ENCODE data around the gene EPHA2.

EPHA2 gene

DNA sequence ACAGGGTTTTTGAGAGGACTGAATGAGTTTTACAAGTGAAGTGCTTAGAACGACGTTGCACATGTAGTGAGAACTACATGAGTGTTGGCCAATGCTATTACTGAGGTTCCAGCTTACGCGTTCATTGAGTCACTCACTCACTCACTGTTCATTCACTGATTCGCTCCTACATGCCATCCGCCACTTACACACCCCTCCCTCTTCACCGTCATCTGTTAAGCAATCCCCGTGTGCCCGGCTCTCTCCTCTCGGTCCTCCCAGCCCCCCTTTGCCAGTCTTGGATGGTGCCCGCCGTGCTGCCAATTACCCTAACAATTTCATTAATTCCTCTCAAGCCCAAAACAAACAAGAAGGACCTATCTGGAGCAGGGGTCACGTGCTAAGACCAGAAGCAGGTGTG, 27.3 kb upstream of the EPHA2 start:
- no peaks in the 10 kb centered on the region for H3K9me3 ChIP-seq (ENCODE audit: control insufficient read depth, insufficient read depth, low read depth, low read length)
- no peak overlapping the region for H3K27ac ChIP-seq (ENCODE audit: low read depth, low read length)
- H3K36me3 ChIP-seq (ENCODE audit: control insufficient read depth, insufficient read depth, low read length), result no peaks in the 10 kb centered on the region
- no peak overlapping the region for H3K4me3 ChIP-seq (ENCODE audit: low read depth, low read length)
- peaks cover 12% of the 10 kb centered on the region for H3K4me1 ChIP-seq (ENCODE audit: control insufficient read depth, insufficient read depth, low read length)
- no peak overlapping the region for H3K9ac ChIP-seq (ENCODE audit: low read length)
- H3K27me3 ChIP-seq (ENCODE audit: control insufficient read depth, insufficient read depth, low read length), result no peaks in the 10 kb centered on the region

DNA sequence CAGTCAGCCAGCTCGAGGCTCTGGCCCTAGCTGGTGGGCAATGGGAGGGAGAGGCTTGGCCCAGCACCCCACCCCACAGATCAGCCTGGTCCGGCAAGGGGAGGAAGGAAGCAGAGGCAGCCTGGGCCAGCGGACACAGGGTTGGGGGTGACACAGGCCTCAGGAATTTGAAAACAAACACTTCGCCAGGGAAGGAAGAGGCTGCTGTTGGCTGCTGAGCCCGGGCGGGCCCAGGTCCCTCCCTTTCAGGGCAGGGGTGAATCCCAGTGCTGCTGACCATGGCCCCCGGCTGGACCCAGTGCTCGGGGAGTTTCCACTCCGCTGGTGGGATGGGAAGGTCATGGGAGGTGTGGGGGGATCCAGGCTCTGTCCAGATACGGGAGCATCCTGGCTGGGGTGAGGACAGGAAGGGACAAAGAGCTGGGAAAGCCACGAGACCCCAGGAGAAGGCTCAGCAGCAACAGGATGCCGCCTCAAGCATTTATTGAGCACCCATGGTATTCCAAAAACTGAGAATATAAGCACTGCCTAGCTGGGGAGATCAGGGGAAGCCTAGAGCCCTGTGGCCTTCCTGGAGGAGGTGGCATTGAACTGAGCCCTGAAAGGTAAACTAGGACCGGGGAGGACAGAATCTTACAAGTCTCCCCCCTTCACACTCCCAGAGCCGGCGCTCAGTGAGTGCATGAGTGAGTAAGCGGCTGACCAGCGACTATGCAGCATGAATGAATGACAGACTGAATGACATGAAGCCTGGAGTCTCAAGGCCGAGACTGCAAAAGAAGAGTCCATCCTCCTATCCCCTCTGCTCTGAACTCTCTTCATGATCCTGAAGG, 26.2 kb upstream of the EPHA2 start:
- Histone ChIP-seq H3K4me1 (ENCODE audit: control insufficient read depth, insufficient read depth, low read length) (peaks cover 12% of the 10 kb centered on the region), H3K27me3 (ENCODE audit: control insufficient read depth, insufficient read depth, low read length) (no peaks in the 10 kb centered on the region), H3K9ac (ENCODE audit: low read length) (peak overlapping the region; percentile 64), H3K9me3 (ENCODE audit: control insufficient read depth, insufficient read depth, low read depth, low read length) (no peaks in the 10 kb centered on the region), H3K27ac (ENCODE audit: low read depth, low read length) (peak overlapping the region; percentile 83), H3K36me3 (ENCODE audit: control insufficient read depth, insufficient read depth, low read length) (no peaks in the 10 kb centered on the region), H3K4me3 (ENCODE audit: low read depth, low read length) (no peak overlapping the region)

DNA sequence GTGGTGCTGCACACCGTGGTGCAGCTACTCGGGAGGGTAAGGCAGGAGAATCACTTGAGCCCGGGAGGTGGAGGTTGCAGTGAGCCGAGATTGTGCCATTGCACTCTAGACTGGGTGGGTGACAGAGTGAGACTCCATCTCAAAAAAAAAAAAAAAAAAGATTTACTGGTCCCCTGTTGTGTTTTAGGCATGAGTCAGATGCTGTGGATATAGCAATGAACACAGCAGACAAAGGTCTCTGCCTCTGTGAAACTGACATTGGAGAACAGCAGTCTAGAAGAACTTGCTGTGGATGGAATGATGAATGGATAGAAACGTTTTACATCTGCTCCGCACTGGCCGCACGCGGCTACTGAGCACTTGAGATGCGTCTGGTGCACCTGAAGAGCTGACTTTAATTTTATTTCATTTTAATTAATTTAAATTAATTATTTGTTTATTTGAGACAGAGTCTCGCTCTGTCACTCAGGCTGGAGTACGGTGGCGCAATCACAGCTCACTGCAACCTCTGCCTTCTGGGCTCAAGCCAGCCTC, 24.5 kb upstream of the EPHA2 start:
- Histone ChIP-seq H3K4me3 (ENCODE audit: low read depth, low read length) (no peak overlapping the region), H3K36me3 (ENCODE audit: control insufficient read depth, insufficient read depth, low read length) (no peaks in the 10 kb centered on the region), H3K9ac (ENCODE audit: low read length) (no peak overlapping the region), H3K9me3 (ENCODE audit: control insufficient read depth, insufficient read depth, low read depth, low read length) (no peaks in the 10 kb centered on the region), H3K27me3 (ENCODE audit: control insufficient read depth, insufficient read depth, low read length) (no peaks in the 10 kb centered on the region), H3K27ac (ENCODE audit: low read depth, low read length) (no peak overlapping the region), H3K4me1 (ENCODE audit: control insufficient read depth, insufficient read depth, low read length) (peaks cover 24% of the 10 kb centered on the region)

DNA sequence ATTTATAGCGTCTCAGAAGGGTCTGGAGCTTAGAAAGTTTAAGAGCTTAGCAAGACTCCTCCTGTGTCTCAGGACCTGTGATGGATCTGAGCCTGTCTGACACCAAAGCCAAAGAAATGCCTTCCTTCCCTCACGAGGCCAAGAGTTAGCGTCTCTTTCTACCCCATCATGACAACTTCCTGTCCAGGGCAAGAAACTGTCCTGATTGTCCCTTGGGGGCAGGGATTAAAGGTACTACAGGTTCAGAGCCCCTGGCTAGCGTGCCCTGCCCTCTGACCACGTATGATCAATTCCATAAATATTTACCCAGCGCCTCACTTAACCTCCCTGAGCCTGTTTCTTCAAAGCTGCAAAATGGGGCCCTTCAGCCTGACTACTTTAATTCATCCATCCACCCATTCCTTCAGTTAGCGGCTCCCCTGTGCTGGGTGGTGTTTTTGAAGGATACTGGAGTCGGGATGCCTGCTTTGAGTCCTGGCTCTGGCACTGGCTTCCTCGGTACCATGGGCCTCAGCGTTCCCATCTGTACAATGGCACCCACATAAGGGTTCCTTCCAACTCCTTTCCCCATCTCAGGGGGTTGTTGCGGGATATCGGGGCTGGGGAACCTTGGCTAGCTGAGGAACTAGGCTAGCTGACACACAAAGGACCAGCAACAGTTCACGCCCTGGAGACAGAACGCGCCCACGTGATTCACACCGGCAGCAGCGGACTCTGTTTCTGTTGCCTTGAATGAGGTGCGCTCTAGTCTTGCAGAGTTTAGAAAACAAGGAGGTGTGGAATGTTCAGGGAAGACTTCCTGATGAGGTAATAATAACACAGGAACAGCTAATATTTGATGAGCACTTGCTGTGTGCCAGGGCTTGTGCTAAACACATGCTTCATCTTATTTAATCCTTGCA, 23.0 kb upstream of the EPHA2 start:
- Histone ChIP-seq H3K9me3 (ENCODE audit: control insufficient read depth, insufficient read depth, low read depth, low read length) (no peaks in the 10 kb centered on the region), H3K9ac (ENCODE audit: low read length) (no peak overlapping the region), H3K36me3 (ENCODE audit: control insufficient read depth, insufficient read depth, low read length) (no peaks in the 10 kb centered on the region), H3K27ac (ENCODE audit: low read depth, low read length) (no peak overlapping the region), H3K4me3 (ENCODE audit: low read depth, low read length) (no peak overlapping the region), H3K27me3 (ENCODE audit: control insufficient read depth, insufficient read depth, low read length) (no peaks in the 10 kb centered on the region), H3K4me1 (ENCODE audit: control insufficient read depth, insufficient read depth, low read length) (peaks cover 31% of the 10 kb centered on the region)

DNA sequence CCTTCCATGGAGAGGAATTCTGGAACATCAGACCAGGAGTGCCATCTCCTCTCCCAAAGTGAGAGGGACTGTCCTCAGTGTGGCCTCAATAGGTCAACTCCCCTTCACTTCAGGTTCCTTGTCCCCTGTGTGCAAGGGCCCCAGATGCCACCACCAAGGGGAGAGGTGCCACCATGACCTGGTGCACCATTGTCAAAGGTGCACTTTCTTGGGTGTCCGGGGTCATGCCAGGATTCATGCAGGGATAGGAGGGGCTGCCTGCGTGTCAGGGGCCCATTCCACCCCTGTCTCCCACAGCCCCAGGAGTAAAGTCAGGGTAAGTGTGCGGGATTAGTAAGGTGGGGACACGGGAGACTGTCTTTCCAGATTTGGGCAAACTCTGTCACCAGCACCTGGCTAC, 21.4 kb upstream of the EPHA2 start:
- Histone ChIP-seq H3K4me1 (ENCODE audit: control insufficient read depth, insufficient read depth, low read length) (peaks cover 39% of the 10 kb centered on the region), H3K27ac (ENCODE audit: low read depth, low read length) (no peak overlapping the region), H3K9ac (ENCODE audit: low read length) (no peak overlapping the region)

DNA sequence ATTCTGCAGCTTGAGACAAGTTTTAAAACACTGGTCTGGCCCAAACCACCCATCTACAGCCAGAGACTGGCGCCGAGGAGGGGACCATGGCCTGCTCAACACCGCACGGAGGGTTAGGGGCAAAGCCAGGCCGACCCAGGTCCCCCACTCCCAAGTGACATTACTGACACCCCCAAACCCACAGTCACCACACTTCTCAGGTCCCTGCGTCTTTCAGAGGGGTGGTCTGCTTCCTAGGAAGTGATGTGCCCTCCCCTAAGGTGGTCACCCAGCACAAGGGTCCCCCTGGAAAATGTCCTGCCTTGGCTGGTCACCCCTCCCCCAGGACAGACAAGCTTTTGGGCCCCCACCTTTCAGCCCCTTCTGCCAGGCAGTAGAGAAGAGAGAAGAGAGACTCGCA, 20.8 kb upstream of the EPHA2 start:
- H3K4me3 ChIP-seq (ENCODE audit: low read depth, low read length), result no peak overlapping the region
- no peak overlapping the region for H3K9ac ChIP-seq (ENCODE audit: low read length)
- no peaks in the 10 kb centered on the region for H3K36me3 ChIP-seq (ENCODE audit: control insufficient read depth, insufficient read depth, low read length)
- H3K27me3 ChIP-seq (ENCODE audit: control insufficient read depth, insufficient read depth, low read length), result no peaks in the 10 kb centered on the region
- H3K4me1 ChIP-seq (ENCODE audit: control insufficient read depth, insufficient read depth, low read length), result peaks cover 38% of the 10 kb centered on the region
- no peak overlapping the region for H3K27ac ChIP-seq (ENCODE audit: low read depth, low read length)
- H3K9me3 ChIP-seq (ENCODE audit: control insufficient read depth, insufficient read depth, low read depth, low read length), result no peaks in the 10 kb centered on the region

More for the DNA sequence above, 21.4 kb upstream of the EPHA2 start:
- H3K36me3 ChIP-seq (ENCODE audit: control insufficient read depth, insufficient read depth, low read length), result no peaks in the 10 kb centered on the region
- H3K9me3 ChIP-seq (ENCODE audit: control insufficient read depth, insufficient read depth, low read depth, low read length), result no peaks in the 10 kb centered on the region
- no peaks in the 10 kb centered on the region for H3K27me3 ChIP-seq (ENCODE audit: control insufficient read depth, insufficient read depth, low read length)
- H3K4me3 ChIP-seq (ENCODE audit: low read depth, low read length), result no peak overlapping the region

DNA sequence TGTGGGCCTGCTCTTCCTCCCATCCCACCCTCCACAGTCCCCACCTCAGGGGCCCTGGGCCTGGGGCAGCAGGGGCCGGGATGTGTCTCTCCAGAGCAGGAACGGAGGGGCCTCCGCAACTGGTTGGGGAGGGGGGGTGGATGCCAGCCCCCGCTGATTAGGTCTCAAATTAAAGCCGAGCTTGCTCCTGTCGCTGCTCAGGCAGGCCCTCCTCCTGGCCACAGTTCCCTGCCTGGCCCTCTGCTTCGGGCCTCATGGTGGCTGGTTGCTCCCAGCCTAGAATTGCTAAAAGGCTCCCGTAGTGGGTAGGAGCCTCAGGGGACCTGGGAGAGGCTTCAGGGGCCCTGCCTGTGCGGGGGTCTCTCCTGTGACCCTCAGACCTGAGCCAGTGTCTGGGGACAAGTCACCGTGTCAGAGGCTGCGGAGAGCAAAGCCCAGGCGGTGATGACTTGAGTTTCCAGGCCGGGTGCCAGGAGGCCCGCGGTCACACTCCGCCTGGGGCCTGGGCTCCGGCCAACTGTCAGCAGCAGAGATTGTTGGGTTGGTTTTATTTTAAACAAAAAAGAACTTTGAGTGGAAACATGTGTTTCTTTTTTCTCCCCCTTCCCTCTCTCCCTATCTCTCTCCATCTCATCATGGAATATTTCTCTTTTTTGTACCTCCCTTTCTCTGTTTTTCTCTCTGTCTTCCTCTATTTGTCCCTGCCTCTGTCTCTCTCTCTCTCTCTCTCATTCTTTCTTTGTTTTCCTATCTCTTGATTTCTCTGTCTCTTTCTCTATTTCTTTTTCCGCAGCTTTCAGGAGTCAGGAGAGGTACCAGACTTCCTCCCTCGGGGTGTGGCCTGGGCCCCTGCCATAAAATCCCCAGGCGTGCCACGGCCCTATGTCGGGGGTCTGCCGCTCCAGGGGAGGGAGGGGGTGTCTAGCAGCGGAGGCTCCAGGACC, 20.0 kb upstream of the EPHA2 start:
- Histone ChIP-seq H3K9ac (ENCODE audit: low read length) (no peak overlapping the region), H3K9me3 (ENCODE audit: control insufficient read depth, insufficient read depth, low read depth, low read length) (no peaks in the 10 kb centered on the region), H3K27me3 (ENCODE audit: control insufficient read depth, insufficient read depth, low read length) (no peaks in the 10 kb centered on the region), H3K4me1 (ENCODE audit: control insufficient read depth, insufficient read depth, low read length) (peaks cover 37% of the 10 kb centered on the region), H3K36me3 (ENCODE audit: control insufficient read depth, insufficient read depth, low read length) (no peaks in the 10 kb centered on the region), H3K4me3 (ENCODE audit: low read depth, low read length) (no peak overlapping the region), H3K27ac (ENCODE audit: low read depth, low read length) (peak overlapping the region; percentile 66; the same call in 1 of the 2 replicates)

DNA sequence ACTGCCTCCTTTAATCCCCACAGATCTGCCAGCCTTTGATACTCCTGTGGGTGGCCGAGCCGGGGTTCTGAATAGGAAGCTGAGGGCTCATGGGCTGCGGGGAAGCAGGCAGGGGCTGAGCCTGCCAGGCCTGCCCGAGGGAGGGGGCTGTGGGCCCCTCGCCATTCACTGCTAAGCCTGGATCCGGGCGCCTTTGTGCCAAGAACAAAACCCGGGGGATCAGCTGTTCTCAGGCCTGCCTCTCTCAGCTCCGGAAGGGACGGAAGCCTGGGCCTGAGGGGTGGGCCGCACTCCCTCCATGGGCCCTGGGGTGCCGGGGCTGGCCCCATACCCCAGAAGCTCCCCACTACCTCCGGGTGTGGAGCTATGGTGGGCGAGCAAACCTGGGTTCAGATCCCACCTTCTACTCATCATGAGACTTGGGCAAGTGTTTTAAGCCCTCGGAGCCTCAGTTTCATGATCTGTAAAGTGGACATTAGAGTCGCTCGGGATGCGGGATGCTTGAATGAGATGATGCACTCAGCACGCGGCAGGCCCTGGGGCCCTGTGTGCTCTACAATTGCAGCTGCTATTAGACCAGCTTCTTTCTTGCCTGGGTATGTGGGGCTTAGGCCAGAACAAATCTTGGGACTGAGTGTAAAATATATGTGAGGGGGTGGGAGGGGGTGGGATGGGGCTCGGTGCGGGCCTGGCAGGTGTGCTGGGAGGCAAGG, 19.2 kb upstream of the EPHA2 start:
- no peak overlapping the region for H3K4me3 ChIP-seq (ENCODE audit: low read depth, low read length)
- H3K27ac ChIP-seq (ENCODE audit: low read depth, low read length), result no peak overlapping the region
- H3K27me3 ChIP-seq (ENCODE audit: control insufficient read depth, insufficient read depth, low read length), result no peaks in the 10 kb centered on the region
- no peaks in the 10 kb centered on the region for H3K36me3 ChIP-seq (ENCODE audit: control insufficient read depth, insufficient read depth, low read length)
- H3K9me3 ChIP-seq (ENCODE audit: control insufficient read depth, insufficient read depth, low read depth, low read length), result no peaks in the 10 kb centered on the region
- H3K4me1 ChIP-seq (ENCODE audit: control insufficient read depth, insufficient read depth, low read length), result peaks cover 37% of the 10 kb centered on the region
- H3K9ac ChIP-seq (ENCODE audit: low read length), result no peak overlapping the region

DNA sequence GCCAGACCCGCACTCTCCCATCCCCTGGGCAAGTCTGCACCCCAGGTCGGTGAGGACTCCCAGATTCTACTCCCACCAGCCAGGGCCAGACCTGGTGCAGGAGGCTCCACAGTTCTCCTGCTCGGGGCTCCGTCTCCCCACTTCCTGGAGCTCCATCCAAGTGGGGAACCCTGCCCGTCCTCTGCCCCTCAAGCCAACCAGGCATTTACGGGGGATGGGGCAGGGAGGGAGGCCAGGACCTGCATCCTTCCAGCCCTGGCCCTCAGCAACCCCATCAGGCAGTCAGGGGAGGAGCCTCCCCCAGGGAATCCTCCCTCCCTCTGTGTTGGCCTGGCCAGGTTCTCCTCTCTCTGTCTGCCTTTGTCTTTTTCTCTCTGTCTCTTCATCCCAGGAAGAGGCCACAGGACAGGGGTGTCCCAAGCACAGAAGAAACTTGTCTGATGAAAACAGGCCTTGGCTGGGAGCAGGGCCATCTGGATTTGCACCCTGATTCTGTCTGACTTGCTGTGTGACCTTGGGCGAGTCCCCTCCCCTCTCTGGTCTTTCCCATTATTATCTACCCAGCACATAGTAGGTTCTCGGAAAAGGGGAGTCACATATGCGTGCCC, 18.5 kb upstream of the EPHA2 start:
- Histone ChIP-seq H3K36me3 (ENCODE audit: control insufficient read depth, insufficient read depth, low read length) (no peaks in the 10 kb centered on the region), H3K9ac (ENCODE audit: low read length) (no peak overlapping the region), H3K4me1 (ENCODE audit: control insufficient read depth, insufficient read depth, low read length) (peaks cover 39% of the 10 kb centered on the region), H3K27ac (ENCODE audit: low read depth, low read length) (no peak overlapping the region), H3K27me3 (ENCODE audit: control insufficient read depth, insufficient read depth, low read length) (no peaks in the 10 kb centered on the region), H3K9me3 (ENCODE audit: control insufficient read depth, insufficient read depth, low read depth, low read length) (no peaks in the 10 kb centered on the region), H3K4me3 (ENCODE audit: low read depth, low read length) (no peak overlapping the region)

Data from HUES6 (cell line).